OCI-M2 (cell line): ENCODE measurements around the gene MYO19.

Source experiments
- DNase-seq: peaks from one replicate; lab custom pipeline; 2025; ENCODE audit not compliant: unreplicated experiment; lab: John Stamatoyannopoulos, UW

MYO19 gene, protein sequence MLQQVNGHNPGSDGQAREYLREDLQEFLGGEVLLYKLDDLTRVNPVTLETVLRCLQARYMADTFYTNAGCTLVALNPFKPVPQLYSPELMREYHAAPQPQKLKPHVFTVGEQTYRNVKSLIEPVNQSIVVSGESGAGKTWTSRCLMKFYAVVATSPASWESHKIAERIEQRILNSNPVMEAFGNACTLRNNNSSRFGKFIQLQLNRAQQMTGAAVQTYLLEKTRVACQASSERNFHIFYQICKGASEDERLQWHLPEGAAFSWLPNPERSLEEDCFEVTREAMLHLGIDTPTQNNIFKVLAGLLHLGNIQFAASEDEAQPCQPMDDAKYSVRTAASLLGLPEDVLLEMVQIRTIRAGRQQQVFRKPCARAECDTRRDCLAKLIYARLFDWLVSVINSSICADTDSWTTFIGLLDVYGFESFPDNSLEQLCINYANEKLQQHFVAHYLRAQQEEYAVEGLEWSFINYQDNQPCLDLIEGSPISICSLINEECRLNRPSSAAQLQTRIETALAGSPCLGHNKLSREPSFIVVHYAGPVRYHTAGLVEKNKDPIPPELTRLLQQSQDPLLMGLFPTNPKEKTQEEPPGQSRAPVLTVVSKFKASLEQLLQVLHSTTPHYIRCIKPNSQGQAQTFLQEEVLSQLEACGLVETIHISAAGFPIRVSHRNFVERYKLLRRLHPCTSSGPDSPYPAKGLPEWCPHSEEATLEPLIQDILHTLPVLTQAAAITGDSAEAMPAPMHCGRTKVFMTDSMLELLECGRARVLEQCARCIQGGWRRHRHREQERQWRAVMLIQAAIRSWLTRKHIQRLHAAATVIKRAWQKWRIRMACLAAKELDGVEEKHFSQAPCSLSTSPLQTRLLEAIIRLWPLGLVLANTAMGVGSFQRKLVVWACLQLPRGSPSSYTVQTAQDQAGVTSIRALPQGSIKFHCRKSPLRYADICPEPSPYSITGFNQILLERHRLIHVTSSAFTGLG

DNA sequence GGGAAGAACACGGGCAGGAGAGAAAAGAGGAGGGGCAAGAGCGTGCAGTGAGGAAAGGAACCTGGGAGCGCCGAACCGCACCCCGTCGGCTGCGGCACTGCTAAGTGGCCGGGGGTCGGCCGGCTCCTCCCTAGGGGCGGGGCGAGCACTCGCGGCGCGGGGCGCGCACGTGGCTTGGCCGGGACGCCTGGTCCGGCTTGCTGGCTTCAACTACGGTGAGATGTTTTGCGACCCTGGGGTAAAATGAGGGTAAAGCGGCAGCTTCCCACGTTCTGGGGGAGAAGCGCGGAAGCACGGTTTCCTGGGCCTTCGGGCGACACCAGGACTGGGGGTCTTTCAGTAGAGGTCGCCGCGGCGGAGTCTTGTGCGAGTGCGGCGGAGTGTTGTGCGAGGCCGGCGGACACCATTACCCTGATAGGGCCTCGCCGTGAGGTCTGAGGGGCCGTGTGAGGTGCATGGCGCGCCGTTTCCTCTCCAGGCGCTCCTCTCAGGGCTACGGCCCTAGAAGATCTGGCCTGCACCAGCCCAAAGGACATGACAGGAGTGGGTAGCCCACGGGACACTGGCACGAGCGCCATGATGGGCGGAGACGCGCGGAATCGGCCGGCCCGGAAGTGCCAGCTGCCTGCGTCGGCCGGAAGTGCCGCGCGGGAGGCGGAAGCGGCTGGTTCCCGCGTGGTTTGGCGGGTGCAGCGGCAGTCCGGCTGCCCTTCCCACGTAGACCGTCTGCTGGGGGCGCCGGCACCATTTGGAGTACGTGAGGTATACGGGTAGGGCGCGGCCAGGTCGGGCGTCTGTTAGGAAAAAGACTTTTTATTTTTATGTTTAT lies at the start of gene MYO19, which contains the start of gene PIGW:
Gene MYO19 (minus strand): TSS at position 29 of the 829 bp plus-strand sequence. CDS start 2,330 bp downstream, outside the sequence.
Gene PIGW (plus strand): TSS at position 148 of the 829 bp plus-strand sequence. CDS start 2,115 bp downstream, outside the sequence.
- DNase-seq: peak; percentile 36

DNA sequence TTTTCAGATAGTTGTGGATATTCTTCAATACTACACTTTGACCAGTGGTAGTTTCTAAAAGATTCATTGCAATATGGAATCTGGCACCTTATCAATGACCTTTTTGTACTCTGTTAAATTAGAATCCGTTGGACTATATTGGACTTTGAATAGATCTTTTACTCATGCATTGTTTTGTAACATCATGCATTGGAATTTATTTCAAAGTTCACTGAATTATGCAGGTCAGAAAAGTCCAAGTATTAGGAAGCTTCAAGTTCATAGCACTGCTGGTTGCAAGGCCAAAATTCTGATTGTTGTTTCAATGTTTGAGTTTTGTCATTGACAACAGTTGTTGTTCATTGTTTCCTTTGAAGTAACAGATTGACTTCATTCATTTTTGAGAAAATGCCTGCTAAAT lies 49.1 kb upstream of the MYO19 start:
- DNase-seq: no peak

DNA sequence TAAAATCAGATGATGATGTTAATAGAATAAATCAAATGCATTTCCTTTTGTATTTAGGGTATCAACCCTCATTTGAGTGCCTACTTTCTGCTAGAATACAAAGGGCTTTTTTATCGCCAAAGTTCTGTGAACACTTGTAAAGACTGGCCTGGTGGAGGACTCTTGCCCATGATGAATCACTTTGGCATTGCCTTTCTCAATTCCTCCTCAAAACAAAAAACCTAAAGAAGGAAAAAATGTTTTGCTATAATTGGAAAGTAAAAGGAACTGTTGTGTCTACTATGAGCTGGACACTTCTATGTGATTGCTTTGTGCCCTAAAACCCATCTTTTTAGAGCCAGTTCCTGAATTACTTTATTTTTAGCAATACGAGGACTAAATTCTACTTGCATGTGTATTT lies 44.0 kb upstream of the MYO19 start:
- no peak for DNase-seq

DNA sequence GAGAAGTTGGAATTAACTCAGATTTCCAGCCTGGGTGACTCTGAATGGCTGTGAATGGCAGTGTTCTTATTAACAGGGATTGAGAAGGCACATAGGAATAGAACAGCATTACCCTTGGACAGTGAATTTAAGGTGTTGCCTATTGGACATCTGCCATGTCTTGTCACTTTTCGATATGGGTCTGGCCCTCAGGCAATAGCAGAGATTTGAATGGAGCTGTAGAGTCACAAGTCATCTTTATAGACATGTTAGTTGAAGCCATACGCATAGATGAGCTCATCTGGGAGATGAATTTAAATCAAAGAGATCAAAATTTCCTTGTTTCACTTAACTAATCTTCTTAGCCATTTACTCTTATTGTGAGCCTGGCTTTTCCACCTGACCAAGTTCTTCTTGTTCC lies 42.1 kb upstream of the MYO19 start:
- DNase-seq: no peak

DNA sequence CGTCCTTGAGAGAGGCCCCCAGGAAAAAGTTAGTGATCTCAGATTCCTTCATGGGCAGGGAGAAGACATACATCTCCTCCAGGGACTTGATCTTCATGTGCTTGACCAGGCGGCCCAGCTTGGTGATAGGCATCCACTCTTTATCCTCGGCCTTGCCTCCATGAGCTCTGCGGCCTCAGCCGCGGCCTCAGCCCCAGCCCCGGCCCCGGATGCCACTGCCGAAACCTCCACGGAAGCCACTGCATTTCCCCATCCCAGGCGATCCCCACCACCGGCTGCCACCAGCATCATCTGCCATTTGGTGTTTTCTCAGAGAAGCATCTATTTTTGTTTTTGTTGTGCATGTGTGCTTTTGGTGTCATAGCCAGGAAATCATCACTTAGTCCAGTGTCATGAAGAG lies 40.4 kb upstream of the MYO19 start:
- DNase-seq: no peak

DNA sequence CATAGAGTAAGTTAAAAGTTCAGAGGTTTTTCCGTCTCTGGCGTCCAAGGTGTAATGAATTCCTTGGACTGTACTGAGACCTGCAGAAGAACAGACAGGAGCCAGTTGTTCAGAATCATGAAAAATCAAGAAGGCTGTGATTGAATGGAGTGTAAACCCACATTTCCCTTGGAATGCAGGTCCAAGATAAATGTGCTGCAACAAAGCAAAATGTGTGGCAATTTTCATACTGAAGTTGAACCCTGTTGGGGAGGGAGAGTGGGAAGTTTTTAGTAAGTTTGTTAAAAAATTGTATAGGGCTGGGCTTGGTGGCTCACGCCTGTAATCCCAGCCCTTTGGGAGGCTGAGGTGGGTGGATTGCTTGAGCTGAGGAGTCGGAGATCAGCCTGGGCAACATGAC lies 31.4 kb upstream of the MYO19 start:
- no peak for DNase-seq

DNA sequence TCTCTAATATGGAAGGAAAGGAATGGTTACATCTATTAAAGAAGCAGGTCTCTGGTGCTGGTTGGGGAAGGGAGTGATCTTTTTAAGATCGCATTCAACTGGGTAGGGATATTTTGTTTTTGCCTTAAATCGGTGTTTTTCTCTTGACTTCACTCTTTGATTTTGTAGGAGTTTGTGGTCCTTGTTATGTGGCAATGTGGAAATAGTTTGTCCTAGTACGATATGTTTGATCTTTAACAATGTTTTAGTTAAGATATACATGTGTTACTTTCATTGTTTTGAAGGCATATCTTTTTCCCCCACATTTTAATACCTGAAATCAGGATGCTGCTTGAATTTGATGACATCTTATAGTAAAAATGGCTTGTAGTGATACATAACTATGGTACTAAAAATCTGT lies 18.8 kb upstream of the MYO19 start:
- DNase-seq: no peak

DNA sequence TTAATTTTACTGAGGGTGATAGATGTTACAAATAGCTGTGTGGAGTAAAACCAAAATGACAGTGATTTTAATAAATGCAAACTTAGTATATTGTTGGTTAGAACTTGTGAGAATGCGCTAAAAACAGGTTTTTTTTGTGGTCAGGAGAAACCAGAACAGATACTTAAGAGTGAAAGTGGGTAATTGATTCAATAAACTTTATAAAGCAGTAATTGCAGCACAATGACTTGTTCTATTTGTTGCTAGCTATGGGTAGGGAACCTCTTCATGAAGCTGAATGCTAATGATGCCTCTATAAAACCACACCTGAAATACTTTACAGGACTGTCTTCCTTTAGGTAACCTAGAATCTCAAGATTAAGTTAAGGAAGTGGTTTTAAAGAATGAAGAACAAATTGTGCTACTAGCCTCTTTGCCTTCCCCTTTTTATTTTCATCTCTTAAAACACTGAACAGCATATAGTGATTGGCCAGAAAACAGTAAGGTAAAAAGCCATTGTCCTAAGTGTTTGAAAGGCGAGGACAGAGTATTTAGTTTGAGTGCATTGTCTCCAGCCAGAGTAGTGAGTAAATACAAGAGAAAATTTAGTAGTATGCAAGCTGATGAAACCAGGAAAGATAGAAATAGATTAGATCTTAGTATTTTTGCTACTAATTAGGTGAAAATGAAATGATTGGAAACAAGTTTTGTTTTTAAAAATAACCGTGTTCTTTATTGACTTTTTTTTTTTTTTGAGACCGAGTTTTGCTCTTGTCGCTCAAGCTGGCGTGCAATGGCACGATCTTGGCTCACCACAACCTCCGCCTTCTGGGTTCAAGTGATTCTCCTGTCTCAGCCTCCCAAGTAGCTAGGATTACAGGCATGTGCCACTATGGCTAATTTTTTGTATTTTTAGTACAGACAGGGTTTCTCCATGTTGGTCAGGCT lies 16.1 kb upstream of the MYO19 start:
- no peak for DNase-seq

DNA sequence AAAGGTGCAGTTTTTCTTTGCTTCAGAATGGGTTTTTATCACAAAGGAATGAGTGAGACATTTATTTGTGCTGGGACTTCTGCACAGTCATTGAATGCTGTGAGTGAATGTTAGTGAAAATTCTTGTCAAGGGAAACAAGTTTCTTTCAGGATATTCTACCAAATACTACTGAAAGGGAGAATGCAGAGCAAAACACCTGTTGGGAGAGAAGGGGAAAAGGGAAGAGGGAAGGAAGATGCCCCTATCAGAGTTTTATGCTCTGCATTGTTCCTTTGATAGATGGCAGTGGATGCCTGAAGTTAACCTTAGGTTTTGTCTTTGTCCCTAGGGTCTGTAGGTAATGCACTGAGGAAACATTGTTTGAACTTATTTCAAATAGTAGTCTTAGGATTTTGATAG lies 13.1 kb upstream of the MYO19 start:
- DNase-seq: no peak

DNA sequence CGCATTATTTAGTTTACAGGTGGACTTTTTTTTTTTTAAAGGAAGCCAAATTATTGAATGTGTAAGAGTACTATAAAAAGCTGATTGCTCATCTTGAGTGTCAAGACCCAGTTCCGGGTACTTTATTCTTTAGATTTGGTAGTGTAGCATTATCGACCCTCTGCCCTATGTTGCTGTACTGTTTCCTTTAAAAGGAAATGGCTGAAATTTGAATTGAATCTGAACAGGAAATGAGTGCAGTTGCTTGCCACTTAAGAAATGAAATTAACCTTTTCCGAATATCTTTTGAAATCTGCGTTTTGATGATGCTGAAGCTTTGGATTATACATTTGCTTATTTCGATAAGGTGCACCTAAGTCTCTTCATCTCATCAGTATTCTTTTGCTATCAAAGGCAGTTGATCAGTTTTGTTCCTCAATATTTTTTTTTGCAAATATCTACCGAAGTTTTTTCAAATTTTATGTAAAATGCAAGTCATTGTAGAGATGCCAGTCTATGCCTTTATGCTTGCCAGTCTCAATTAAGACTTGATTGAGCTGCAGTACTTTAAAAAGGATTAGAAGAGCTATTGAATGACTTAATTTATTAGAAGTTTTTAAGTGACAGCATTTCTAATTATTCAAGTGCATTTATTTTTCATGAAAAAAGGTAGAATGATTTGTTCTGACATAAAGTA lies 11.9 kb upstream of the MYO19 start:
- DNase-seq: no peak

DNA sequence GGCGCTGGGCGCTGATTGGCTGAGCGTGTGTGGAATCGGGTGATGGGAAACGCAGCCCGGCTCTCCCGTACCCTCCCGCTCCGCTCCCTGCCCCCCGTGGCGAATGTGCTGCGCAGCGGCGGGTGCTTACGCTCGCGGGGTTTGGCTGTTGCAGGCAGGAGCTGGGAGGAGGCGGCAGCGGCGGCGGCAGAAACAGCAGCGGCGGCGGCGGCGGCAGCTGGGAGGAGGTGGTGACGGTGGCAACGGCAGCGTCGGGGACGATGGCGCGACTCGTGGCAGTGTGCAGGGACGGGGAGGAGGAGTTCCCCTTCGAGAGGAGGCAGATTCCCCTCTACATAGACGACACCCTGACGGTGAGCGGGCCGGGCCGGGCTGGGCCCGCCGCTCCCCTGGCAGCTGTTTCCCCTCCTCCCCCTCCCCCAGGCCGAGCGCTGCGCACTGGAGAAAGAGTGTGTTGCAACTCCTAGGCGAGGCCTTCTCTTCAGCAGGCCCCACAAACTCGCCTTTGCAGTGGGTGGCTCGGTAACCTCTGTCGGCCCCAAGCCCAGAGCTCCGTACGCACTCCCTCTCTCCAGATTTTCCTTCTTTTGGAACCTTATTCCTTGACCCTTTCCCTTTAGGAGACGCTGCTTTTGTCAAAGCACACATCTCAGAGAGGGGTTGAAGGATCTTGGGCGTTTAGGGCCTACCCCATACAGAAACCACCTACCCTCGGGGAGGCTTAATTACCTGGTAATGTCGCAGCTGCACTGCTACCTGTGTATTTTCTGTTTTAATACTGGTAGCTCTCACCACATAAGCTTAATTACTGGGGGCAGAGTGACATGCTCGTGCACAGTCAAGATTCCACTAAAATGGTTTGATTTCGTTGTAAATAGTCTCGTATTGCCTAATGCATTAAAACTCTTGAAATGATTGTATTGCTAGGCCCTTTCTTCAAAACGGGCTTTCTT lies 11.1 kb upstream of the MYO19 start:
- DNase-seq: no peak

DNA sequence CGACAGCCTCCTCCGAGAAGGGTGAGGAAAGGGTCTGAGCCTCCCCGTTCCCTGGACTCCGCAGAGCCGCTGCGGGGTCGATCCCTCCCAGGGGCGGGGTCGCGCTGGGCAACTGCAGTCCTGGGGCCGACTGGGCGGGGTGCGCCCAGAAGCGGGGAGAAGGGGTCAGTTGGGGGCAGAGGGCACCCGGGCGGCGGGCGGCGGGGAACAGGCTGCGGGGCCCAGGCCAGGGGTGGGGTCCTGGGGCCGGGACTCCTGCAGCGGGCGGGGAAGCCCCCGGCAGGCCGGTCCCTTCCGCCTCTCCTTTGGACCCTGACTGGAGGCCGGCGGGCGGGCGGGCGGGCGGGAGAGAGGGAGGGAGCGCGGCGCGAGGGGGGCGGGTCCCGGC lies 10.4 kb upstream of the MYO19 start:
- no peak for DNase-seq

DNA sequence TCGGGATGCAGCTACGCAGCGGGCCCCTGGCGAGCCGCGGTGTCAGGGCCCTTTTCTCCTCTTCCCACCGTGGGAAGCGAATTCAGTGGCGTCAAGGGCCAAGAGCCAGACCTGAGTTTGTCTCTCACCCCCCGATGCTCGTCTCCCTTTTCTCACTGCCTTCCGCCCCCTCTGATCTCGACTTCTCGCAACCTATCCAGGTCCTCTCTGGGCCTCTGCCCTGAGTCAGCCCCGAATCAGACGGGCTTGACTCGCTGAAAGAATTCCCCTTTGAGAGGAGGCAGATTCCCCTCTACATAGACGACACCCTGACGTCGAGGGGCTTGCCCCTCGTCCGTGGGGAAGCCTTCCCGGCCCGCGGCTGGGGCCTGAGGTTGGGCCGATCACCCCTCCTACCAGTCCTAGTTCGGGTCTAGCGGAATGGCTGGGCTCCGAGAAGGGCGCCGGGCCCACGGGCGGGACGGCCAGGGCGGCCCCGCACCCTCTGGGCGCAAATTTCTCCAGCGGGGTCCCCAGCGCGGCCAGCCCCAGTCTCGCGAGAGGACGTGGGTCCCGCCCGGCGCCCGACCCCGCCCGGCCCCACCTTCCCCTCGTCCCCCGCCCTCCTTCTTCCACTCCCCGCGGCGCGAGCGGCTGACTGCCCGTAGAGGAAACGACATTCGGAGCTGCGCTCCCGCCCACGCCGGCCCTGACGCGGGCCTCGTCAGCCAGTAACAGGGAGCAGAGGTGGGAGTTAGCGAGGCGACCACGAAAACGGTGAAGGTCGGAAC lies 9.8 kb upstream of the MYO19 start, which contains the start of gene GGNBP2:
Gene GGNBP2 (plus strand): TSS at position 613 of the 770 bp plus-strand sequence. CDS start 806 bp downstream, outside the sequence.
- DNase-seq: no peak

DNA sequence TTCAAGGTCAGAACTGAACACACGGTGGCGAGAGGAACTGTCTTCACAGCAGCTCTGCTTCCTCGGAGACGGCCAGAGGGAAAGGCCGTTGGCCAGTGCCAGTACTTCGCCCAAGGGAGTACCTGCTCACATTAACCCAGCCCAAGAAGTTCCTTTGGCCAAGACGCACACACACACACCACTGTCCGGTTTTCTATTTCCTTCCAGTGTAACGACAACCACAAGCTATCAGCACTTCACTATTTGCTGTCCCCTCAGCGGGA lies 9.3 kb upstream of the MYO19 start:
- DNase-seq: no peak

DNA sequence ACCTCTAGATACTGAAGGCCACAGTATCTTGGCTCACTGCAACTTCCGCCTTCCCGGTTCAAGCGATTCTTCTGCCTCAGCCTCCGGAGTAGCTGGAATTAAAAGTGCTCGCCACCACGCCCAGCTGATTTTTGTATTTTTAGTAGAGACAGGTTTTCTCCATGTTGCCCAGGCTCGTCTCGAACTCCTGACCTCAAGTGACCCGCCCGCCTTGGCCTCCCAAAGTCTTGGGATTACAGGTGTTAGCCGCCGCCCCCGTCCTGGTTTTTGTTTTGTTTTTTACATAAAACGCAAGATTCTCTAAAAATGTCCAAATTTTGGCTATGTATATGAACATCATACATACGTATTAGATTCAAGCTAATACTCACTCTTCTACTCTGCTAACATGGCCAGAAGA lies 8.1 kb upstream of the MYO19 start:
- DNase-seq: no peak

DNA sequence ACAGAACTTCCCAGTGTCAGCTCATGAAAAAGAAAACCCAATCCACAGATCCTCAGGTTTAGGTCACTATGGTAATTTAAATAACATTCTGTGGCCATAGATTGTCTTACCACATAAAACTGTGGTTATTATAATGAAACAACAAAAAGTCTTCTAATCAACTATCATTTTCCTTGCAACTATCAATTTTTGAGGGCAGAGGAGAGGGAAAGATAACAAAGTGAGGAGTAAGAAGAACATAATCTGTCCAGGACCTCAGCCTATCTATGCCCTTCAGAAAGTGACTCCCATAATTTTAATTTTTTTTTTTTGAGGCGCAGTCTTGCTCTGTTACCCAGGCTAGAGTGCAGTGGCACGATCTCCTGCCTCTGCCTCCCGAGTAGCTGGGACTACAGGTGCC lies 6.0 kb upstream of the MYO19 start:
- no peak for DNase-seq

DNA sequence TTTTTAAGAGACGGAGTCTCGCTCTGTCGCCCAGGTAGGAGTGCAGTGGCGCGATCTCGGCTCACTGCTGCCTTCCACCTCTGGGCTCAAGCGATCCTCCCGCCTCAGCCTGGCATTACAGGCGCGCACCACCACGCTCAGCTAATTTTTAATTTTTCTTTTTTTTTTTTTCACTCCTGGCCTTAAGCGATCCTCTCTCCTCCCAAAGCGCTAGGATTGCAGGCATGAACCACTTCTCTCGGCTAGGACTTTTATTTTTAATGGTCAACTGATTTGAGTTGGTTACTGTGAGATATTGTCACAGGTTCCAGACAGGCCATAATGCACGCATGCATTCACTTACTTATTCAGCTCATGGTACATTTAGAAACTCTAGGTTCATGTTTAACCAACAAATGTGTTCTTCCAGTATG lies 1.0 kb upstream of the MYO19 start:
- DNase-seq: no peak
